Gastroesophageal sphincter (tissue), 3 donors: ENCODE results near the gene TNC.

ENCODE experiments used
- CTCF ChIP-seq, 4 experiments: fragments of 200-600 bp in 2 of 4; fragments of 450-650 bp in 2 of 4; sonication (generic) in 1 of 4; IDR thresholded peaks; one replicate each; pipeline ENCODE4 v1.5.1; 2017 to 2019; ENCODE audit warnings: antibody characterized with exemption in 4 of 4, mild to moderate bottlenecking in 2 of 4, moderate library complexity in 2 of 4
- POLR2A ChIP-seq, 2 donors: fragments of 450-650 bp; IDR thresholded peaks; one replicate each; pipeline ENCODE4 v1.6.1; 2017; ENCODE audit warnings: antibody characterized with exemption in 2 of 2, mild to moderate bottlenecking in 2 of 2, moderate library complexity in 1 of 2

GRCh38 chr9:115012486-115012885, 105.5 kb downstream of the TNC start:
- no peak for TF ChIP-seq CTCF (IDR thresholded peaks at IDR 0.05)
- TF ChIP-seq POLR2A (IDR thresholded peaks at IDR 0.05) = no peak
